ENCODE measurements around the gene ADPRHL1.

The ADPRHL1 gene

GRCh38 chr13:113475911-113476310 lies 22.6 kb upstream of the ADPRHL1 start:
- H3K4me3 ChIP-seq (ENCODE audit: low read length): no peak overlapping the region
- no peaks in the 10 kb centered on the region for H3K9me3 ChIP-seq (replicated peaks; ENCODE audit: insufficient read depth, low read length)
- H2AFZ ChIP-seq (ENCODE audit: low read length): no peak overlapping the region
- no peak for DNase-seq
- H3K9me2 ChIP-seq (replicated peaks; ENCODE audit: insufficient read depth, low read length): no peaks in the 10 kb centered on the region
- no peaks in the 10 kb centered on the region; the same call in none of the 2 replicates for H3K36me3 ChIP-seq (replicated peaks; ENCODE audit: insufficient read depth, low read length)
- no peaks in the 10 kb centered on the region for H3K27me3 ChIP-seq (replicated peaks; ENCODE audit: insufficient read depth, low read length)
- no peaks in the 10 kb centered on the region for H4K20me1 ChIP-seq (ENCODE audit: insufficient read depth, low read length)
- H3F3A ChIP-seq (ENCODE audit: insufficient read depth, low read length): no peaks in the 10 kb centered on the region
- H3K27ac ChIP-seq (ENCODE audit: low read length): no peak overlapping the region
- no peaks in the 10 kb centered on the region for H3K4me1 ChIP-seq (ENCODE audit: low read length)
- TF ChIP-seq EZH2phosphoT487 (IDR thresholded peaks at IDR 0.05; ENCODE audit: low read length) (no peak), EZH2 (optimal IDR thresholded peaks at IDR 0.05; ENCODE audit: low read depth, low read length) (no peak), CTCF (IDR thresholded peaks at IDR 0.05; ENCODE audit: low read length) (no peak)
- H3K9ac ChIP-seq (ENCODE audit: low read length): no peak overlapping the region
- H3K79me2 ChIP-seq (ENCODE audit: low read length): peaks cover 7% of the 10 kb centered on the region; the same call in 1 of the 2 replicates
- no peak overlapping the region for H3K4me2 ChIP-seq (ENCODE audit: low read depth, low read length)

GRCh38 chr13:113475280-113475679 lies 22.0 kb upstream of the ADPRHL1 start:
- H3K27ac ChIP-seq (ENCODE audit: low read length): no peak overlapping the region

GRCh38 chr13:113474179-113474578 lies 20.9 kb upstream of the ADPRHL1 start:
- Histone ChIP-seq H3K4me3 (ENCODE audit: low read length) (no peak overlapping the region), H3K27me3 (replicated peaks; ENCODE audit: insufficient read depth, low read length) (no peaks in the 10 kb centered on the region), H3K4me1 (ENCODE audit: low read length) (no peaks in the 10 kb centered on the region), H3K36me3 (replicated peaks; ENCODE audit: insufficient read depth, low read length) (no peaks in the 10 kb centered on the region; the same call in 1 of the 2 replicates), H3K79me2 (ENCODE audit: low read length) (peaks cover 4% of the 10 kb centered on the region; the same call in 1 of the 2 replicates), H3K9ac (ENCODE audit: low read length) (no peak overlapping the region), H3K9me2 (replicated peaks; ENCODE audit: insufficient read depth, low read length) (no peaks in the 10 kb centered on the region), H4K20me1 (ENCODE audit: insufficient read depth, low read length) (no peaks in the 10 kb centered on the region), H3F3A (ENCODE audit: insufficient read depth, low read length) (no peaks in the 10 kb centered on the region), H3K27ac (ENCODE audit: low read length) (no peak overlapping the region), H3K9me3 (replicated peaks; ENCODE audit: insufficient read depth, low read length) (no peaks in the 10 kb centered on the region), H2AFZ (ENCODE audit: low read length) (no peak overlapping the region), H3K4me2 (ENCODE audit: low read depth, low read length) (no peak overlapping the region)
- DNase-seq: no peak
- no peak for TF ChIP-seq EZH2phosphoT487 (IDR thresholded peaks at IDR 0.05; ENCODE audit: low read length)
- TF ChIP-seq CTCF (IDR thresholded peaks at IDR 0.05; ENCODE audit: low read length): no peak
- TF ChIP-seq EZH2 (optimal IDR thresholded peaks at IDR 0.05; ENCODE audit: low read depth, low read length): no peak

More at GRCh38 chr13:113475280-113475679, 22.0 kb upstream of the ADPRHL1 start:
- no peaks in the 10 kb centered on the region for H3K27me3 ChIP-seq (replicated peaks; ENCODE audit: insufficient read depth, low read length)
- DNase-seq: no peak
- no peaks in the 10 kb centered on the region for H4K20me1 ChIP-seq (ENCODE audit: insufficient read depth, low read length)
- no peaks in the 10 kb centered on the region for H3K4me1 ChIP-seq (ENCODE audit: low read length)
- peaks cover 4% of the 10 kb centered on the region; the same call in 1 of the 2 replicates for H3K79me2 ChIP-seq (ENCODE audit: low read length)
- H3F3A ChIP-seq (ENCODE audit: insufficient read depth, low read length): no peaks in the 10 kb centered on the region
- no peak for TF ChIP-seq CTCF (IDR thresholded peaks at IDR 0.05; ENCODE audit: low read length)
- H3K9ac ChIP-seq (ENCODE audit: low read length): no peak overlapping the region
- no peaks in the 10 kb centered on the region; the same call in 1 of the 2 replicates for H3K36me3 ChIP-seq (replicated peaks; ENCODE audit: insufficient read depth, low read length)
- no peaks in the 10 kb centered on the region for H3K9me2 ChIP-seq (replicated peaks; ENCODE audit: insufficient read depth, low read length)
- no peaks in the 10 kb centered on the region for H3K9me3 ChIP-seq (replicated peaks; ENCODE audit: insufficient read depth, low read length)
- no peak overlapping the region for H3K4me3 ChIP-seq (ENCODE audit: low read length)
- no peak overlapping the region for H3K4me2 ChIP-seq (ENCODE audit: low read depth, low read length)
- H2AFZ ChIP-seq (ENCODE audit: low read length): no peak overlapping the region

All from MM.1S (cell line).